GM19328 (cell line): ENCODE data around the gene RNF10.
A peak's percentile ranks its signal among the peaks of the same experiment; 100 is the strongest.
"Not testable (repeated sequence)": the region's sequence is repeated elsewhere in the genome, so short reads cannot be mapped to it uniquely, and the experiment has no call there.

ENCODE experiments used
- ATAC-seq: cut with Tn5 transposase; IDR thresholded peaks from one replicate; pipeline ENCODE4 v1.9.1; 2021; ENCODE audit warnings: mild to moderate bottlenecking, moderate library complexity; ENCODE audit not compliant: unreplicated experiment

Gene RNF10

GRCh38 chr12:120528861-120529525, 5.2 kb upstream of the RNF10 start, which contains the start of gene COQ5:
Gene COQ5 (minus strand): TSS chr12:120529158. CDS start chr12:120529141, 17 bp downstream.
- ATAC-seq = peak; percentile 73

- ATAC-seq = no peak
Observed at GRCh38 chr12:120529641-120530417, 4.3 kb upstream of the RNF10 start.

GRCh38 chr12:120530418-120530761, 3.8 kb upstream of the RNF10 start:
- not testable (repeated sequence) for ATAC-seq

- no peak for ATAC-seq
Observed at GRCh38 chr12:120532701-120533238, 1.4 kb upstream of the RNF10 start.

GRCh38 chr12:120534703-120535655, 823 bp downstream of the RNF10 start:
- peak; percentile 33 for ATAC-seq

- ATAC-seq = no peak
Observed at GRCh38 chr12:120536064-120536791, 2.1 kb downstream of the RNF10 start.

- ATAC-seq = no peak
Observed at GRCh38 chr12:120537856-120538220, 3.7 kb downstream of the RNF10 start.

- no peak for ATAC-seq
Observed at GRCh38 chr12:120538281-120539156, 4.4 kb downstream of the RNF10 start.

- no peak for ATAC-seq
Observed at GRCh38 chr12:120539303-120539702, 5.1 kb downstream of the RNF10 start.

- ATAC-seq = no peak
Observed at GRCh38 chr12:120540445-120540844, 6.3 kb downstream of the RNF10 start.

GRCh38 chr12:120542166-120542565, 8.0 kb downstream of the RNF10 start:
- no peak for ATAC-seq

GRCh38 chr12:120544691-120545090, 10.5 kb downstream of the RNF10 start:
- ATAC-seq = no peak

GRCh38 chr12:120546050-120546386, 11.9 kb downstream of the RNF10 start:
- ATAC-seq = no peak

- ATAC-seq = no peak
Observed at GRCh38 chr12:120554678-120555077, 20.5 kb downstream of the RNF10 start.

GRCh38 chr12:120557589-120557988, 23.4 kb downstream of the RNF10 start:
- no peak for ATAC-seq

GRCh38 chr12:120562906-120563305, 28.8 kb downstream of the RNF10 start:
- ATAC-seq = no peak

GRCh38 chr12:120563495-120563894, 29.3 kb downstream of the RNF10 start:
- ATAC-seq = no peak

- no peak for ATAC-seq
Observed at GRCh38 chr12:120571299-120571698, 37.1 kb downstream of the RNF10 start.

GRCh38 chr12:120573560-120573959, 39.4 kb downstream of the RNF10 start:
- no peak for ATAC-seq

GRCh38 chr12:120574106-120574505, 40.0 kb downstream of the RNF10 start:
- ATAC-seq = no peak
